Measurements from ENCODE around the gene PTPRG. TPM values are rescaled to one million over a fixed set of nuclear protein-coding genes. Genes with fewer than 3 reads are reported as not detected.

Gene PTPRG
- total and polyA plus RNA-seq, 2 of the 13 experiments (the other 11 are each of a cell fraction or from before 2014, with no cell fraction given) = 8.0 to 25.3 TPM

- DNase-seq (ENCODE audit: low spot score) (no peak), ATAC-seq (no peak), FAIRE-seq (no peak)
- in situ Hi-C loops (cut with HindIII; ENCODE audit: extremely low pct_ligation_motif_present, low pct_unique_long_range_greater_than_20kb) = no loop called here
- WGBS (ENCODE audit: low lambda C conversion rate) = 100% methylated on average over 4 of the region's 4 CpGs
- CTCF ChIA-PET (ENCODE audit: low intra/inter-chr PET ratio, low total read pairs) = no interaction called here
- Histone ChIP-seq H3K4me1 (ENCODE audit: insufficient read depth, low read length) (no peaks in the 10 kb centered on the region), H4K20me1 (ENCODE audit: insufficient read depth, low read length) (no peaks in the 10 kb centered on the region), H3K4me3 (replicated peaks in 1 of 3; ENCODE audit: insufficient read depth in 1 of 3, low read depth in 2 of 3, low read length in 3 of 3) (no peak overlapping the region), H3K9me3 (ENCODE audit: low read length) (no peaks in the 10 kb centered on the region), H3K4me2 (ENCODE audit: low read depth, low read length) (no peak overlapping the region), H3K36me3 (replicated peaks in 1 of 2; ENCODE audit: control insufficient read depth in 1 of 2, insufficient read depth in 2 of 2, low read length in 2 of 2) (no peaks in the 10 kb centered on the region), H3K9ac (ENCODE audit: insufficient read depth, low read depth, low read length) (no peak overlapping the region), H3K79me2 (ENCODE audit: insufficient read depth, low read length) (peaks cover 14% of the 10 kb centered on the region), H3K27me3 (ENCODE audit: control insufficient read depth in 1 of 2, insufficient read depth in 2 of 2, low read length in 2 of 2) (no peaks in the 10 kb centered on the region), H3K27ac (ENCODE audit: extremely low read length, insufficient read depth, low read length) (no peak overlapping the region), H2AFZ (ENCODE audit: low read length) (no peak overlapping the region)
- POLR2A ChIA-PET = no interaction called here
- intact Hi-C loops (cut with micrococcal nuclease; ENCODE audit: unreplicated experiment) = no loop called here
- no TSS peak for BruUV-seq (replicated peaks)
- TF ChIP-seq ZBTB38 (CRISPR knock-in tag; IDR thresholded peaks at IDR 0.05) (no peak), NFYB (CRISPR knock-in tag; IDR thresholded peaks at IDR 0.05) (no peak), THRA (CRISPR knock-in tag; IDR thresholded peaks at IDR 0.05; ENCODE audit: borderline replicate concordance) (no peak), ISX (CRISPR knock-in tag; conservative IDR thresholded peaks at IDR 0.05) (no peak), ZMYM4 (CRISPR knock-in tag; IDR thresholded peaks at IDR 0.05) (no peak), MTF1 (CRISPR knock-in tag; IDR thresholded peaks at IDR 0.05) (no peak), HNF4A (CRISPR knock-in tag; IDR thresholded peaks at IDR 0.05) (no peak), SMAD3 (CRISPR knock-in tag; IDR thresholded peaks at IDR 0.05) (no peak), ATF2 (CRISPR knock-in tag; IDR thresholded peaks at IDR 0.05) (no peak), TRAFD1 (CRISPR knock-in tag; IDR thresholded peaks at IDR 0.05; ENCODE audit: borderline replicate concordance) (no peak), ZNF598 (CRISPR knock-in tag; IDR thresholded peaks at IDR 0.05; ENCODE audit: borderline replicate concordance) (no peak), ZNF841 (CRISPR knock-in tag; IDR thresholded peaks at IDR 0.05; ENCODE audit: borderline replicate concordance) (no peak), ZNF33B (CRISPR knock-in tag; IDR thresholded peaks at IDR 0.05) (no peak), ZNF883 (CRISPR knock-in tag; IDR thresholded peaks at IDR 0.05; ENCODE audit: not compliant biosample characterization) (no peak), PRDM15 (CRISPR knock-in tag; IDR thresholded peaks at IDR 0.05) (no peak), KLF16 (CRISPR knock-in tag; IDR thresholded peaks at IDR 0.05) (no peak), ZBTB3 (CRISPR knock-in tag; IDR thresholded peaks at IDR 0.05; ENCODE audit: borderline replicate concordance, low read depth) (no peak)
Measured at GRCh38 chr3:61615643-61616042, 54.3 kb downstream of the PTPRG start.

All from HepG2 (cell line).